ENCODE results near the gene SERPINB12. TPM values are rescaled to one million over a fixed set of nuclear protein-coding genes. Genes with fewer than 3 reads are reported as not detected.

SERPINB12 gene
- total RNA-seq, 1 donor from 2014 or later: not detected

- no peak for DNase-seq (ENCODE audit: low spot score)
These were observed 7.9 kb downstream of the SERPINB12 start for GRCh38 chr18:63550068-63550467.

GRCh38 chr18:63551769-63552168 lies 9.6 kb downstream of the SERPINB12 start:
- DNase-seq (ENCODE audit: low spot score): no peak

GRCh38 chr18:63552581-63552980 lies 10.4 kb downstream of the SERPINB12 start:
- DNase-seq (ENCODE audit: low spot score): no peak

- DNase-seq (ENCODE audit: low spot score): peak; percentile 49
These were observed 10.9 kb downstream of the SERPINB12 start for GRCh38 chr18:63553081-63553480.

- DNase-seq (ENCODE audit: low spot score): no peak
These were observed 17.7 kb downstream of the SERPINB12 start for GRCh38 chr18:63559567-63560491.

- DNase-seq (ENCODE audit: low spot score): no peak
These were observed 20.1 kb downstream of the SERPINB12 start for GRCh38 chr18:63562284-63562683.

GRCh38 chr18:63564021-63564420 lies 21.9 kb downstream of the SERPINB12 start:
- DNase-seq (ENCODE audit: low spot score): no peak

GRCh38 chr18:63564561-63564960 lies 22.4 kb downstream of the SERPINB12 start:
- no peak for DNase-seq (ENCODE audit: low spot score)

GRCh38 chr18:63567276-63567675 lies 25.1 kb downstream of the SERPINB12 start:
- DNase-seq (ENCODE audit: low spot score): no peak

GRCh38 chr18:63567825-63568224 lies 25.7 kb downstream of the SERPINB12 start:
- DNase-seq (ENCODE audit: low spot score): no peak

GRCh38 chr18:63570721-63571120 lies 28.6 kb downstream of the SERPINB12 start:
- DNase-seq (ENCODE audit: low spot score): no peak

GRCh38 chr18:63575681-63576080 lies 33.5 kb downstream of the SERPINB12 start:
- no peak for DNase-seq (ENCODE audit: low spot score)

- DNase-seq (ENCODE audit: low spot score): no peak
These were observed 36.3 kb downstream of the SERPINB12 start for GRCh38 chr18:63578357-63578958.

GRCh38 chr18:63579616-63580015 lies 37.4 kb downstream of the SERPINB12 start:
- DNase-seq (ENCODE audit: low spot score): no peak

- DNase-seq (ENCODE audit: low spot score): no peak
These were observed 43.8 kb downstream of the SERPINB12 start for GRCh38 chr18:63585988-63586387.

- no peak for DNase-seq (ENCODE audit: low spot score)
These were observed 44.3 kb downstream of the SERPINB12 start for GRCh38 chr18:63586431-63586830.

- DNase-seq (ENCODE audit: low spot score): no peak
These were observed 44.8 kb downstream of the SERPINB12 start, which contains the start of gene SERPINB13 for GRCh38 chr18:63586966-63587365. TSS of gene SERPINB13 (plus strand) at chr18:63587343. CDS start at chr18:63588668, 1,325 bp downstream.

- no peak for DNase-seq (ENCODE audit: low spot score)
These were observed 46.7 kb downstream of the SERPINB12 start for GRCh38 chr18:63588909-63589308.

- no peak for DNase-seq (ENCODE audit: low spot score)
These were observed 48.2 kb downstream of the SERPINB12 start for GRCh38 chr18:63590373-63590772.

- no peak for DNase-seq (ENCODE audit: low spot score)
These were observed 49.0 kb downstream of the SERPINB12 start for GRCh38 chr18:63590966-63591695.

GRCh38 chr18:63591725-63592124 lies 49.6 kb downstream of the SERPINB12 start:
- no peak for DNase-seq (ENCODE audit: low spot score)

- no peak for DNase-seq (ENCODE audit: low spot score)
These were observed 50.3 kb downstream of the SERPINB12 start for GRCh38 chr18:63592471-63592870.

All from ureter (tissue), 1 donor.